BE2C (cell line): ENCODE measurements around the gene CSRNP3.

ENCODE experiments used
- DNase-seq: peaks from one replicate; pipeline ENCODE4 v3.0.0-alpha.2; 2020
- H3K27me3 ChIP-seq: fragments of 250-450 bp; sonication (Bioruptor Pico); 2 replicates; pipeline ENCODE4 v1.5.1; 2020; ENCODE audit warnings: mild to moderate bottlenecking
- H3K36me3 ChIP-seq: fragments of 250-450 bp; sonication (Bioruptor Pico); 2 replicates; pipeline ENCODE4 v1.5.1; 2020; ENCODE audit warnings: mild to moderate bottlenecking
- H3K4me1 ChIP-seq: fragments of 250-450 bp; sonication (Bioruptor Pico); 2 replicates; pipeline ENCODE4 v1.5.1; 2020
- H3K4me3 ChIP-seq: 2 replicates; pipeline ENCODE4 v1.5.1; 2011; ENCODE audit warnings: low read depth, low read length
- H3K9me3 ChIP-seq: fragments of 250-450 bp; sonication (Bioruptor Pico); 2 replicates; pipeline ENCODE4 v1.5.1; 2020
- TF ChIP-seq, protein P1 (sequence below): IDR thresholded peaks from 2 replicates; pipeline ENCODE4 v1.5.1; 2012; ENCODE audit warnings: mild to moderate bottlenecking, low read depth, low read length

The CSRNP3 gene

DNA sequence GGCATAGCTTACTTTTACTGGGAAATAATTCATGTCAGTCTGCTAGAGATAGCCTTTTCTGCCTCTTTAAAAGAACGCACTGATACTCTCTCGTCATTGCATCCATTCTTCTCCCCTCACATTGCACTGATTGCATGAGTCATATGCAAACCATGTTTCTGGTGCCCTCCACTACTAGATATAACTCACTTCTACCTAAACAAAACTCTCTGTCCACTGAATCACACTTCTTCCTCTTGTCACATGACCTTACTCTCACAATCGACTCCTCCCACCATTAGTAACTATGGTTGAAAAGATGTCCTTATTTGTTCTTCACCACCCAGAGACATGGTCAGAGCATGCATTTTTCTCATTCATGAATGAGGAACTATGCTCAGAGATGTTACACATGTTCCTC lies 158.0 kb downstream of the CSRNP3 start:
- Histone ChIP-seq H3K4me1 (no peaks in the 10 kb centered on the region), H3K36me3 (no peaks in the 10 kb centered on the region), H3K9me3 (no peaks in the 10 kb centered on the region), H3K4me3 (no peak overlapping the region), H3K27me3 (no peaks in the 10 kb centered on the region)
- DNase-seq, result no peak
- TF ChIP-seq, protein P1, sequence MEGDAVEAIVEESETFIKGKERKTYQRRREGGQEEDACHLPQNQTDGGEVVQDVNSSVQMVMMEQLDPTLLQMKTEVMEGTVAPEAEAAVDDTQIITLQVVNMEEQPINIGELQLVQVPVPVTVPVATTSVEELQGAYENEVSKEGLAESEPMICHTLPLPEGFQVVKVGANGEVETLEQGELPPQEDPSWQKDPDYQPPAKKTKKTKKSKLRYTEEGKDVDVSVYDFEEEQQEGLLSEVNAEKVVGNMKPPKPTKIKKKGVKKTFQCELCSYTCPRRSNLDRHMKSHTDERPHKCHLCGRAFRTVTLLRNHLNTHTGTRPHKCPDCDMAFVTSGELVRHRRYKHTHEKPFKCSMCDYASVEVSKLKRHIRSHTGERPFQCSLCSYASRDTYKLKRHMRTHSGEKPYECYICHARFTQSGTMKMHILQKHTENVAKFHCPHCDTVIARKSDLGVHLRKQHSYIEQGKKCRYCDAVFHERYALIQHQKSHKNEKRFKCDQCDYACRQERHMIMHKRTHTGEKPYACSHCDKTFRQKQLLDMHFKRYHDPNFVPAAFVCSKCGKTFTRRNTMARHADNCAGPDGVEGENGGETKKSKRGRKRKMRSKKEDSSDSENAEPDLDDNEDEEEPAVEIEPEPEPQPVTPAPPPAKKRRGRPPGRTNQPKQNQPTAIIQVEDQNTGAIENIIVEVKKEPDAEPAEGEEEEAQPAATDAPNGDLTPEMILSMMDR, result no peak

DNA sequence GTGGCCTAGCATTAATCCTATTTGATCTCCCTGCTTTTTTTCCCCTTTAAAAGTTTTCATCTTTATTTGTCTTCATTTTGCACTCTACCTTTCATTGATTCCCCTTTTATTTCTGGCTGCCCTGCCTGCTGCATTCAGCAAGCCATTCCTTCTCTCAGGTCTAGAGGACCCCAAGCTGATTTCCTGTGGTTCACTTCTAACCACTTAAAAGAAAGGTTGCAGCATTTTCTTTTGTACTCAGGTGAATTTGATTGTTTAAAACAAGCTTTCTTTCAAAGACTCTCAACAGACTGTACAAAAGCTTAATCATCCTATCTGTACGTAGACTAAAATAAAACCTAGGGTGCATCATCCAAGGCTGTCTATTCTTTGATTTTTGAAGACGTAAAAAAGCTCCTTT lies 160.3 kb downstream of the CSRNP3 start:
- DNase-seq, result no peak
- Histone ChIP-seq H3K36me3 (no peaks in the 10 kb centered on the region), H3K4me3 (no peak overlapping the region), H3K9me3 (no peaks in the 10 kb centered on the region), H3K4me1 (no peaks in the 10 kb centered on the region; the same call in 1 of the 2 replicates), H3K27me3 (no peaks in the 10 kb centered on the region)
- TF ChIP-seq, protein P1, result no peak

DNA sequence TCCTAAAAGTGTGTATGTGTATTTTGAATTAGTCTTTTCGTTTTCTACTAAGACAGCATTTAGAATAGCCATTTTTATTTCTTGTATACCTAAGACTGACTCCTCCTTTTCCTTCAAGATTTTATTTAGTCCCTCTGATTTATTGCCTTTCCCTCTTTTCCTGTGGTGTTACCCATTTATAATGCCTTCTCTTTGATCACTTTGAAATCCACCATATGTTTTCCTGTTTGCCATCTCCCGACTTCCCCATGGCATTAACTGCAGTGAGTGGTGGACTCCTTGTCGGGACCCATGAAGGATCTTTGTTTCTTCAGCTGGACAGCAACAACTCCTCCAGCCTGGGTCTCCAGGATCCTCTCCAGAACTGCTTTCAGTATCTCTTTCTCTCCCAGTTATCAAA lies 160.7 kb downstream of the CSRNP3 start:
- DNase-seq, result no peak
- no peak overlapping the region for H3K4me3 ChIP-seq
- TF ChIP-seq, protein P1, result no peak
- no peaks in the 10 kb centered on the region; the same call in 1 of the 2 replicates for H3K4me1 ChIP-seq
- H3K9me3 ChIP-seq, result no peaks in the 10 kb centered on the region
- H3K27me3 ChIP-seq, result no peaks in the 10 kb centered on the region
- H3K36me3 ChIP-seq, result no peaks in the 10 kb centered on the region

DNA sequence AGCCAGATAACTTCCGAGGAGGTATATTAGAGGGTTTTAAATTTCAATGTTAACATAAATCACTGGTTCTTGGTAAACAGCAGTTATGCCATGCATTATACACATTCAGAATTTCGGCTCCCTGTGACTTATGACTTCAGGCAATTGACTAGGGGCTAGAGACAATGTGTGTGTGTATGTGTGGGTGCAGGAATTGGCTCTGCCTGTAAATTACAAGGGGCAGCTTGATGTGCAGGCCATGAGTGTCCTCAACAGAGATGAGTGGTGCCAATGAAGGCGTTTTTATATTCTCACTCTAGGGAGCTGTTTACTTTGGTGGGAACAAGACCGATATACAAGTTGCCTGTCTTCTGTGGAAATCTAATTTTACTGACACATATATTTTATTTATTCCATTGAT lies 161.6 kb downstream of the CSRNP3 start:
- no peaks in the 10 kb centered on the region for H3K9me3 ChIP-seq
- H3K4me1 ChIP-seq, result no peaks in the 10 kb centered on the region; the same call in 1 of the 2 replicates
- TF ChIP-seq, protein P1, result no peak
- no peak for DNase-seq
- H3K4me3 ChIP-seq, result no peak overlapping the region
- H3K27me3 ChIP-seq, result no peaks in the 10 kb centered on the region
- H3K36me3 ChIP-seq, result no peaks in the 10 kb centered on the region

DNA sequence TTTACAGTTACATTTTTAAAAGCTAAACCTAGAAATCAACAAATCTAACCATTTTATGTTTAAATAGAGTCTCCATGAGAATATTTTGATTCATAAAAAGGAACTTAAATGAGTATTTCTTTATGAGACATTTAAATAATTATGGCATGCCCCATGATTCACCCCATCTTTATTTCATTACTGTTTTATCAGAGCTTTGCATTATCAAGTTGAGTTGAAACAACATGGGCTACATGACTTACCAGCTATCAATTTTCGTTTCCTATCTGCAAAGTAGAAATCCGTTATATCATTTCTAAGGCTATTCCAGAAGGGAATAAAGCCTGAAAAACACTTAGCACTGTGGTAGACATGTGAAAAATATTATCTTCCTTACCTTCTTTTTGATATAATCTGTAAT lies 163.1 kb downstream of the CSRNP3 start:
- Histone ChIP-seq H3K4me3 (no peak overlapping the region), H3K36me3 (no peaks in the 10 kb centered on the region), H3K27me3 (no peaks in the 10 kb centered on the region), H3K4me1 (no peaks in the 10 kb centered on the region; the same call in 1 of the 2 replicates), H3K9me3 (no peaks in the 10 kb centered on the region)
- no peak for DNase-seq
- TF ChIP-seq, protein P1, result no peak

DNA sequence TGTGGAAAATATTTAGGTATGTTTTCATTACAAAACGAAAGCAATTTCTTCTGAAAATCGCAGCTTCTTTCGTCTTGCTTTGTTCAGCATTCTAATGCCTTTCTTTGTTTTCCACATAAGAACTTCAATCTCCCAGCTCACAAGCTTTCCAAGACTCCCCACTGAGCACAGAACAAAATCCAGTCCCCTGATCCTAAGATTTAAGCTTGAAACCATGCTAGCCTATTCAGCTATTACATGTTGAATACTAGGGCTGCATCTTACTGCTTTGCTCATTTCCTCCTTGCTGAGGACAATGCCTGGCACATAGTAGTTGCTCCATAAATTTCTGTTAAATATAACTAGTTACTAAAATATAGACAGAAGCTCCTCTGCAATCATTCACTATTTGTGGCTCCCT lies 163.9 kb downstream of the CSRNP3 start:
- TF ChIP-seq, protein P1, result no peak
- H3K27me3 ChIP-seq, result no peaks in the 10 kb centered on the region
- no peak overlapping the region for H3K4me3 ChIP-seq
- DNase-seq, result no peak
- H3K4me1 ChIP-seq, result no peaks in the 10 kb centered on the region; the same call in 1 of the 2 replicates
- H3K9me3 ChIP-seq, result no peaks in the 10 kb centered on the region
- H3K36me3 ChIP-seq, result no peaks in the 10 kb centered on the region
